SK-N-MC (cell line): ENCODE measurements around the gene CRYGA.

ENCODE experiments used
- EZH2 ChIP-seq: fragments of 200-600 bp; sonication (generic); IDR thresholded peaks from one replicate; pipeline ENCODE4 v1.6.1; 2017; ENCODE audit warnings: antibody characterized with exemption
- FOXP2 ChIP-seq: optimal IDR thresholded peaks from 2 replicates; pipeline ENCODE3; 2011; ENCODE audit warnings: mild to moderate bottlenecking, moderate library complexity; ENCODE audit not compliant: insufficient read depth; ENCODE audit errors: extremely low read length, control extremely low read depth
- POLR2AphosphoS5 ChIP-seq: IDR thresholded peaks from 2 replicates; pipeline ENCODE4 v1.6.1; 2012; ENCODE audit warnings: mild to moderate bottlenecking, low read depth, low read length, borderline replicate concordance

DNA sequence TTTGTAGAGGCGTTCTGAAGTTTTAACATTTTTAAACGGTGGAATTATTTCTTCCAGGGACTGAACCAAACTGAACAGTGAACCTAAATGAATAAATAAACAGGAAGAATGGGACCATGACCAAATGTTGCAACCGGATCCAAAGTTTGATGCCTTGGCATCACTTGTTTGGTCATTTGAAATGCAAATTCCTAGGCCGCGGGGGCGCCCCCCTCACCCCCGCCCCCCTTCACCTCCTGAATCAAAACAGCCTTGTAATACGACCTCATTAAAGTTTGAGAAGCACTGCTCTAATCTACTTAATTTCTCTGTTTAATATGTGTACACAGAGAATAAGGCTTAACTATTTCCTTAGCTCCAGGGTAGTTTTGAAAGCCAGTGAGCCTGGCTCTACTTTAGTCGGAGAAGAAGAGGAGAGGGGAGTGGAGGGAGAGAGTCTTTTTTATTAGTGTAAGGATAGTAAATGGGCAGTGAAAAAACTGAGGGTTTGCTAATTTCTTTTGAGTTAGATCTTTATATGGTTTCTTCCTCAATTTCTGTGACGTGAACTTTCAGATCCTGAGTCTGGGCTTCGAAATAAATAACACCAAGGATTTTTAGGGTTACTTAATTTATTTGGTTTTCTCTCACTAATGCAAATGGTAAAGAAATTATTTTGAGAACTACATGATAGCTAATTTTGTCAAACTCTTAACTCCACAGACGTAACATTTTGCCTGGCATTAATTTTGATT is 20.8 kb upstream of the CRYGA start:
- TF ChIP-seq POLR2AphosphoS5 (no peak; the same call in 1 of the 2 replicates), EZH2 (no peak), FOXP2 (peak; percentile 40)
